ENCODE measurements around the gene CPAMD8.
"Not testable (repeated sequence)": the region's sequence is repeated elsewhere in the genome, so short reads cannot be mapped to it uniquely, and the experiment has no call there.

Gene CPAMD8

DNA sequence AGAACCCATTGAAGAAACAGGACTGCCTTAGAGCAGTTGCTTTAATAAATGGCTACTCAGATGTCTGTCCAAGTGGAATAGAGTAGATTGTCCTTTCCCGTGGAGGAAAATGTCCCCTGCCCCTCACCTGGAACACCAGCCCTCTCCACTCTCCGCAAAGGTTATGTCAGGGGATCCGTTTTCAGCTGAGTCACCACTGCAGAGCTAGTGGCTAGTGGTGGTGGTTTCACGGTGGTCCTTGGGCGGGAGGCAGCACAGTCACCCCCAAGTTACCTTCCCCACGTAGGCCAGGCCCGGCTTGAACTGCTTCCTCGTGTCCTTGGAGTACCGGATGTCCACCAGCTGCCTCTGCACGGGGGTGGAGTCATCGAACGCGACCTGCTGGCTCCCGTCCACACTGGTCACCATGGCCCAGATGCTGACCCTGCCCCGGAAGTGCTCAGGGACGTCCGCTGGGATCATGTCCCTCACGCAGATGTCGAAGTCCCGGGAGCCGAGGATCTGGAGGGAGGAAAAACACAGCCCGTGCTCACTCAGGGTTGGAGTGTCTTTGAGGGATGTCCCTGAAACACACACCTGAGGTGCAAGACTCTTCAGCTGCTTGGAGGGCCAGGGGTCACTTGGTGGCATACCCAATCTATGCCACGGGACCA lies 29.6 kb downstream of the CPAMD8 start:
- not testable (repeated sequence) for DNase-seq

DNA sequence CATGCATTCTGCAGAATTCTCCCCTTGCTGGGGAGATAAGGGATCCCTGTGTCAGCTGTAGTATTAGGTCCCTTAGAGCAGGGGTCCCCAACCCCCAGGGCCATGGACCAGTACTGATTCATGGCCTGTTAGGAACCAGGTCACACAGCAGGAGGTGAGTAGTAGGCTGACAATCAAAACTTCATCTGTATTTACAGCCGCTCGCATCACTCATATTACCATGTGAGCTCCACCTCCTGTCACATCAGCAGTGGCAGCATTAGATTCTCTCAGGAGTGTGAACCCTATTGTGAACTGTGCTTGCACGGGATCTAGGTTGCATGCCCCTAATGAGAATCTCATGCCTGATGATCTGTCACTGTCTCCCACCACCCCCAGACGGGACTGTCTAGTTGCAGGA lies 37.9 kb downstream of the CPAMD8 start:
- no peak for DNase-seq

DNA sequence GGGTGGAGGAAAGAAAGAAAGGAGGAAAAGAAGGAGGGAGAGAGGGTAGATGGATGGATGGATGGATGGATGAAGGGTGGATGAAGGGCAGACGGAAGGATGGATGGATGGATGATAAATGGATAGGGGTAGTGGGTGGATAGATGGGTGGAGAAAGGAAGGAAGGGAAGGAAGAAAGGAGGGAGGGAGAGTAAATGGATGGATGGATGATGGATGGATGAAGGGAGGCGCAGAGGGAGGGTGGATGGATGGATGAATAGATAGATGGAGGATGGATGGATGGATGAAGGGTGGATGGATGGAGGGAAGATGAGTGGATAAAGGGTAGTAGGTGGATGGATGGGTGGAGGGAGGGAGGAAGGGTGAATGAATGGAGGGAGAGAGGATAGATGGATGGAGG lies 41.2 kb downstream of the CPAMD8 start:
- DNase-seq = no peak

DNA sequence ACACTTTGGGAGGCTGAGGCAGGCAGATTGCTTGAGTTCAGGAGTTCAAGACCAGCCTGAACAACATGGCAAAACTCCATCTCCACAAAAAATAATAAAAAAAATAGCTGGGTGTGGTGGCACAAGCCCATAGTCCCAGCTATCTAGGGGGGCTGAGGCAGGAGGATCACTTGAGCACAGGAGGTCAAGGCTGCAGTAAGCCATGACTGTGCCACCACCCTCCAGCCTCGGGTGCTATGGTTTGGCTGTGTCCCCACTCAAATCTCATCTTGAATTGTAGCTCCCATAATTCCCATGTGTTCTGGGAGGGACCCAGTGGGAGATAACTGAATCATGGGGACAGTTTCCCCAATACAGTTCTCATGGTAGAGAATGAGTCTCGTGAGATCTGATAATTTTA lies 44.0 kb downstream of the CPAMD8 start:
- DNase-seq = not testable (repeated sequence)

DNA sequence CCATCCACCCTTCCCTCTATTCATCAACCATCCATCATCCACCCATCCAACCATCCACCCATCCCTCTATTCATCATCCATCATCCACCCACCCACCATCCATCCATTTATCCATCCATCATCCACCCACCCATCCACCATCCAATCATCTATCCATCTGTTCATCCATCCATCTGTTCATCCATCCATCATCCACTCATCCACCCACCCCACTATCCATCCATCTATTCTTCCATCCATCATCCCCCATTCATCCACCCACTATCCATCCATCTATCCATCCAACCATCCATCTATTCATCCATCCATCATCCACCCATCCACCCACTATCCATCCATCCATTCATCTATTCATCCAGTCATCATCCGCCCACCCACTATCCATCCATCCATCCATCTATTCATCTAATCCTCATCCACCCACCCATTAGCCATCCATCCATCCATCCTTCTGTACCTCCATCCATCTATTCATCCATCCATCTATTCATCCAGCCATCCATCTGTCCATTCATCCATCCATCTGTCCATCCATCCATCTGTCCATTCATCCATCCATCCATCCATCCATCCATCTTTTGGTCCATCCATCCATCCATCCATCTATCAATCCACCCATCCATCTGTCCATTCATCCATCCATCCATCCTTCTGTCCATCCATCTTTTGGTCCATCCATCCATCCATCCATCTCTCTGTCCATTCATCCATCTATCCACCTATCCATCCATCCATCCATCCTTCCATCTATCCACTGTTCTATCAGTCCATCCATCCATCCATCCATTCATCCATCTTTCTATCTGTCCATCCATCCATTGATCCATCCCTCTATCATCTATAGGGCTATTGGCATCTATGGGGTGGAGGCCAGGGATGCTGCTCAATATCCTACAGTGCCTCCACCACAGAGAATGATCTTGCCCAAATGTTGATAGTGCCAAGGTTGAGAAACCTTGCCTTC lies 47.5 kb downstream of the CPAMD8 start:
- no peak for DNase-seq

DNA sequence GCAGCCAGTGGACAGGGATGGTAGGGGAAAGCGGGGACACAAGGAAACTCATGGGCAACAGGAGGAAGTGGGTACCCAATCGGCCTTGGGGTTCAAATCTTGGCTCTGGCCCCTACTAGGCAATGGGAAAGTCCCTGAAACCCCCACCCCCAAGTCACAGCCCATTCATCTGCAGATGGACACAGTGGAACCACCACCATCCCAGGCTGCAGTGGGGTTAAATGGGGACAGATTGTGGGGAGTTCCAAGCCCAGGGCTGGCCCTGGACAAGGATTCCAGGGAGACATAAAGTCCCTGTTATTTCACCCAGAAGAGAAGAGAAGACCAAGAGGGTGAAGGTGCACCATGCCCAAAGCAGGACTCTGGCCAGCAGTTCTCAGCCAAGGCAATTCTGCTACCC lies 48.5 kb downstream of the CPAMD8 start:
- DNase-seq = no peak

DNA sequence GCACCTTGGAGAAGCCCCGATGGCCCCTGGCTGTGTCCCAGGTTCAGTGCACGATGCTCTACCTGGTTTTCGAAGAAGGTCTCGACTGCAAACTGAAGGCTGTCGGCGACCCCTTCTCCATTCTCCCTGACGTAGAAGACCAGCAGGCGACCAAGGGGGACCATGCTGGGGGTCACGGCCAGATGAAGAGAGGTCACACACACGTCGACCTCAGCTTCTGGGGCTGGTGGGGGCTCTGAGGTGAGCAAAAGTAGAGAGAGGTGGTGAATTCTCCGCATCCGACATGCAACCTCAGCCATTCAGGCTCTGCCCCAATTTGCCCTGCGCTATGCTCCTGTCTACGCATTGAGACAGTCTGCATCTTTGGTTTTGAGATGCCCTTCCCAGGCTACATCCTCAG lies 49.3 kb downstream of the CPAMD8 start:
- DNase-seq = no peak

DNA sequence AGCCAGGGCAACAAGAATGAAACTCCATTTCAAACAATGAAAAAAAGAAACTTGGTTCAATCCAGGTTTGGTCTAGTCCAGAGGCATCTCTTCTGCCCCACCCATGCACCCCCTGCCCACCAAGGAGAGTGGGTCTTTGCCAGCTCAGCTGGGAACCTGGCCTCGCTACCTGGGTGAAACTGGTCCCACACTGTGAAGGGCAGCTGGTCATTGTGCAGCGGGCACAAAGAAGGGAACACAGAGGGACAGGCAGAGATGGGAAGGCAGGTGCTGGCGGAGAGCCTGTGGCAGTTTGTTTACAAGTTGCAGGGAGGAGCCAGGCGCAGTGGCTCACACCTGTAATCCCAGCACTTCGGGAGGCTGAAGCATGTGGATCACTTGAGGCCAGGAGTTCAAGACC lies 50.2 kb downstream of the CPAMD8 start:
- DNase-seq = no peak

DNA sequence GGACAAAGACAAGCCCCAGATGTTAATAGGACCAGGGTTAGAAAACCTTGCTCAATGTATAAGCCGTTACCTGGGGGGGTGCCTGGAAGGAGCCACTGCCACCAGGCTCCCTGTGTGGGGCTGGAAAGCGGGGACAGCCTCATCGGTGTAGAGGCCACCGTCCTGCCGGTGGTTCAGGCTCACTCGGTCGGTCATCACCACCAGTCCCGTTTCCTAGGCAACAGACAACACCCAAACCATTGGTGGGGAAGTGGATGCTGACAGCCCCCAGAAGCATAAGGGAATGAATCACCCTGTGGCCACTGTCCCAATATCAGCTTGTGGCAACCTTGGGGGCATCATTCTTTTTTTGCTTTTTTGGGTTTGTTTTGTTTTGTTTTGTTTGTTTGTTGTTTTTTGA lies 55.8 kb downstream of the CPAMD8 start:
- DNase-seq = no peak

DNA sequence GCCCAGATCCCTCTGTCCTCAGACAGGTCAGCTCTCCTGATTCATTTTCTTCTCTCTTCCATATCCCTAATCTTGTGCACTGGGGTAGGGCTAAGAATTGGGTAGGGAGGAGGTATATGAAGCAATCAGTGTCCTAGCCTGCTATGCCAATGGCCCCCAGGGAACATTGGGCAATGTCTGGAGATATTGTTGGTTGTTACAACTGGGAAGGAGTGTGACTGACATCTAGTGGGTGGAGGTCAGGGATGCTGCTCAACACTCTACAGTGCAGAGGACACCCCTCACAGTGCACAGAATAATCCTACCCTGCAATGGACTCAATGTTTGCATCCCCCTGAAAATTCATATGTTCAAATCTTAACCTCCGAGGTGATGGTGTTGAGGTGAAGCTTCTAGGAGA lies 57.5 kb downstream of the CPAMD8 start:
- DNase-seq = no peak

DNA sequence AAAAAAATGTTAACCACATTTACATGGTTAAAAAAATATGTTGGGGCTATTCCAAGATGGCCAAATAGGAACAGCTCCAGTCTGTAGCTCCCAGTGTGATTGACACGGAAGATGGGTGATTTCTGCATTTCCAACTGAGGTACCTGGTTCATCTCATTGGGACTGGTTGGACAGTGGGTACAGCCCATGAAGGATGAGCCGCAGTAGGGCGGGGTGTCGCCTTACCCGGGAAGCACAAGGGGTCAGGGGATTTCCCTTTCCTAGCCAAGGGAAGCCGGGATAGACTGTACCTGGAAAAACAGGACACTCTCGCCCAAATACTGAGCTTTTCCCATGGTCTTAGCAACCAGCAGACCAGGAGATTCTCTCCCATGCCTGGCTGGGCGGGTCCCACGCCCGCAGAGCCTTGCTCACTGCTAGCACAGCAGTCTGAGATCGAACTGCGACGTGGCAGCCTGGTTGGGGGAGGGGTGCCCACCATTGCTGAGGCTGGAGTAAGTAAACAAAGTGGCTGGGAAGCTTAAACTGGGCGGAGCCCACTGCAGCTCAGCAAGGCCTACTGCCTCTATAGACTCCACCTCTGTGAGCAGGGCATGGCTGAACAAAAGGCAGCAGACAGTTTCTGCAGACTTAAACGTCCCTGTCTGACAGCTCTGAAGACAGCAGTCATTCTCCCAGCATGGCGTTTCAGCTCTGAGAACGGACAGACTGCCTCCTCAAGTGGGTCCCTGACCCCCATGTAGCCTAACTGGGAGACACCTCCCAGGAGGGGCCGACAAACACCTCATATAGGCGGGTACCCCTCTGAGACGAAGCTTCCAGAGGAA lies 65.4 kb downstream of the CPAMD8 start:
- not testable (repeated sequence) for DNase-seq

DNA sequence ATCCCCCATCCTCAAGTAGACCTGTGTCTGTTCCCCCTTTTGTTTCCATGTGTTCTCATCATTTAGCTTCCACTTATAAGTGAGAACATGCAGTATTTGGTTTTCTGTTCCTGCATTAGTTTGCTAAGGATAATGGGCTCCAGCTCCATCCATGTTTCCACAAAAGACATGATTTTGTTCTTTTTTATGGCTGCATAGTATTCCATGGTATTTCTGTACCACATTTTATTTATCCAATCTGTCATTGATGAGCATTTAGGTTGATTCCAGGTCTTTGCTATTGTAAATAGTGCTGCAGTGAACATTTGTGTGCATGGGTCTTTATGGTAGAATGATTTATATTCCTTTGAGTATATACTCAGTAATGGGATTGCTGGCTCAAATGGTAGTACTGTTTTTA lies 68.3 kb downstream of the CPAMD8 start:
- DNase-seq = not testable (repeated sequence)

DNA sequence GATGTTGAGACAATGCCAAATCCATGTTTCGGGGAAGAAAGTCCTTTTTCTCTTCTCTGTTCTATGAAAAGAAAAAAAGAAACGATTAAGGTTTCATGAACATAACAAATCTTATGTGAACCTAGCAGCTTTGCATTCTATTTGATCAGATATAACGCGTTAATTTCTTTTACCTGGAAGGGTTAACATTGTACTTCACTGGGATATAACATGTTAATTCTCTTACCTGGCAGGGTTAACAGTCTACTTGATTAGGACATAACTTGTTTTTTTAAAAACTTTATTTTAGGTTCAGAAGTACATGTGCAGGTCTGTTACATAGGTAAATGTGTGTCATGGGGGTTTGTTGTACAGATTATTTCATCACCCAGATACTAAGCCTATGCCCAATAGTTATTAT lies 68.8 kb downstream of the CPAMD8 start:
- no peak for DNase-seq

DNA sequence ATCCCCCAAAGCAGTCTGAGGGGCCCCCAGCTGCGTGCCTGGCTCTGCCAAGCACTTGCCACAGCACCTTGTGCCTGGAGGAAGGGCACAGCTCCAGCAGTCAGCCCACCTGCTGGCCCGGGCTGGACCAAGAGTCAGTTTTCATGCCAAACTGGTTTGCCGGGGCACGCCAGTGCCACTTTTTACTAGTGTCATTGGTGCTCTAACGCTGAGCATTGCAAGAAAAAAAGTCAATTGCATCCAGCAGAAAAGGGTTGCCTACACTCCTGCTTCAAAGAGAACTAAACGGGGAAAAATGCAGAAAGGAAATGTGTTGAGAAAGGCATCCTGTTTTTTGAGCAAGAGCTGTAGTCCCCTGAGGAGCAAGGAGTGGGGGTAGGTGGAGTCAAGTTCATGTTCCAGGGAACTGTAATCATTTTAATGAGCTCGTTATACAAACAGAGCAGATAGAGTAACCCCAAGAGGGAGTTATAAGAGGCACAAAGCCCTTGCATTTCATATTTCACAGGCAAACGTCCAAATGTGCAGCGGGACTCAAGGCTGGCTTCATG lies 69.4 kb downstream of the CPAMD8 start:
- no peak for DNase-seq

DNA sequence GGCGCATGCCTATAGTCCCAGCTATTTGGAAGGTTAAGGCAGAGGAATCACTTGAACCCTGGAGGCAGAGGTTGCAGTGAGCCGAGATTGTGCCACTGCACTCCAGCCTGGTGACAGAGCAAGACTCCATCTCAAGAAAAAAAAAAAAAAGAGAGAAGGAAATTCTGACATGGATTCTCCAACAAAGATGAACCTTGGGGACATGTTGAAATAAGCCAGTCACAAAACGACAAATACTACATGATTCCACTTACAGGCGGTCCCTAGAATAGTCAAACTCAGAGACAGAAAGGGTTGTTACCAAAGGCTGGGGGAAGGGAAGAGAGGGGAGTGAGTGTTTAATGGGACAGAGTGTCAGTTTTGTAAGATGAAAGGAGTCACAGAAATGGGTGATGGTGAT lies 71.4 kb downstream of the CPAMD8 start:
- DNase-seq = no peak

DNA sequence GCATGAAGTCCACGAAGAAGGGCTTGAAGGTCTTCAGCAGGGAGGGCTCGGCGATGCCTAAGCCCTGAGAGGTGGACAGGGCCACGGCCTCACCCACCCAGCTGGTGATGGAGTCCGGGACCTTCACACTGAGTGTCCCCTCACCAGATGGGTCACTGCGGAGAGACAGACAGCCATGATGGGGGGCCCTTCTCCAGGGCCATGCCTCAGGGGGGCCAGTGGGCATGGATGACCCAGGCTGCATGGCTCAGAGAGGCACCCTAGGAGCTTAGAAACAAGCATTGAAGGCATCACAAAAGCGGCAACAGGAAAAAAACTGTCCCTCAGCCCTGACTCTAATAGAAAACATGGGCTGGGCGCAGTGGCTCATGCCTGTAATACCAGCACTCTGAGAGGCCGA lies 74.6 kb downstream of the CPAMD8 start:
- DNase-seq = no peak

DNA sequence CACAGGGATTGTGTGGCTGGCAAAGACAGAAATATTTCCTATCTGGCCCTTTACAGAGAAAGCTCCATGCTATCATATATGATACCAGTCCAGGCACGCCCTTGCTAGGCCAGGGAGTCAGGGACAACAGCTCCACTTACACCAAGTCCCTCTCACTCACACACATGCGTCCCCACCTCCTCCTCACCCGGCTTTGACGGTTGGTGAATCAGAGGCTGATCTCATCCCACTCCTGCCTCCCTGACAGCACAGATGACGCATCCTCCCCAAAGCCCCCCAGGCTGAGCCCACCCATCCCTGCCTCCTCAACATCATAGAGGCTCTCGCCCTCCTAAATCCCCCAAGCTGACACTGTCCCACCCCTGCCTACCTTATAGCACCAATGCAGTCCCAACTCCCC lies 75.1 kb downstream of the CPAMD8 start:
- no peak for DNase-seq

DNA sequence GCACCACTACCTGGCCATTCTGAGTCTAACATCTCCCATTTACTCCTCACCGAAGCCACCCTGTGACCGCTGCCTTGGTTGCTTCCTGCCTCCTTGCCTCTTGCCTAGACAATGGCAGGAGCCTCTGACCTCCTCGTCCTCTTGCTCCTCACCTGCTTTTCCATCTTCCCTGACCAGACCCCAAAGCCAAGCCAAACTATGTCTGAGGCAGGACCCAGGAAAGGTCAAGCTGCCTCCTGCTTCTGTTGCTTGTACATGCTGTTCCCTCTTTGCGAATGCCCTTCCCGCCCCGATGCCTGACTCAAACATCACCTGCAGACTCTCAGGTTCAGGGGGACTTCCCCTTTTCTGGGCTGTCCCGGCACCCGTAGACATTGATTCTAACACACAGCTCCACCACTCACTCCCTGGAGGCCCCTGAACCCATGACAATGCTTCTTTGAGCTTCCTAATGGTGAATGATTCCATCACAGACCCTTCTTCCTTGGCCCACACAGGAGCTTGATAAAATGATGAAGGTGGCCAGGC lies 77.0 kb downstream of the CPAMD8 start:
- no peak for DNase-seq

DNA sequence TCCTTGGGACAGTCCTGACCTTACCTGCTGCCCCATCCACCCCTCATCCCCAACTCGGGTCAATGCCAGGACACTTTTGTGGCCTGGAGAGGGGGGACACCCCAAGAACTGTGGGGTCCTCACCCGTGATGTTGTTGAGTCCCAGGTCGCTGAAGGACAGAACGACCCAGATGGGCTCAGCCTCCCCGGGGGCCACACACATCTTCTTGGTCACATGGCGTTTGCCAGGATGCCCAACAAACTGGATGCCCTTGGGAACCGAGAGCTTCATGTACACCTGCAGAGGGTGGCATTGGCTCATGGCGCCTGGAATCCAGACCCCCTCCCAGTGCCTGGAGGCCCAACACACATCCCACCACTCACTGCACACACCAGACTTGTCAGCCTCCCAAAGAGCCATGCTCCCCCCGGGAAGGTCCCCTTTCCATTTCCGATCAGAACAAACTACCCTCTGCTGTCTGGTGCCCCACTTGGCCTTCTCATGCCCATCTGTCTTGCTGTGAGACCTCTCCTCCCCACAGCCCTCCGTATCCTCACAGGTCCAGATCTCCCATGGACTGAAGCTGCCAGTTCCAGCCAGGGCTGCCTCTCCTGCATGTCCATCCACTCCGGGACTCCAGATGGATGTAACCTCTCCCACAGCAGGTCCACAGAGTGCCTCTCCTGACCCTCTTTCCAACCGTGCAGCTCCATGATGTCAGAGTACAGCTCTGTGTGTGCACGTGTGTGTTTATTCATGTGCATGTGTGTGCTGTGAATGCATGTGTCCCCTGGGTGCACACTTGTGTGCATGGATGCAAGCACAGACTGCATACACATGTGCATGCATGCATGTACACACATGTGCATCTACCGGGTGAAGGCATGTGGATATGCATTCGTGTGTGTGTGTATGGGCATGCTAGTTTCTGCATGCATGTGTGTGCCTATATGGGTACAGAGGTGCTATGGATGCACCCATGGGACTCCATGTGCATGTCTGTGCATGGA lies 79.4 kb downstream of the CPAMD8 start:
- no peak for DNase-seq

DNA sequence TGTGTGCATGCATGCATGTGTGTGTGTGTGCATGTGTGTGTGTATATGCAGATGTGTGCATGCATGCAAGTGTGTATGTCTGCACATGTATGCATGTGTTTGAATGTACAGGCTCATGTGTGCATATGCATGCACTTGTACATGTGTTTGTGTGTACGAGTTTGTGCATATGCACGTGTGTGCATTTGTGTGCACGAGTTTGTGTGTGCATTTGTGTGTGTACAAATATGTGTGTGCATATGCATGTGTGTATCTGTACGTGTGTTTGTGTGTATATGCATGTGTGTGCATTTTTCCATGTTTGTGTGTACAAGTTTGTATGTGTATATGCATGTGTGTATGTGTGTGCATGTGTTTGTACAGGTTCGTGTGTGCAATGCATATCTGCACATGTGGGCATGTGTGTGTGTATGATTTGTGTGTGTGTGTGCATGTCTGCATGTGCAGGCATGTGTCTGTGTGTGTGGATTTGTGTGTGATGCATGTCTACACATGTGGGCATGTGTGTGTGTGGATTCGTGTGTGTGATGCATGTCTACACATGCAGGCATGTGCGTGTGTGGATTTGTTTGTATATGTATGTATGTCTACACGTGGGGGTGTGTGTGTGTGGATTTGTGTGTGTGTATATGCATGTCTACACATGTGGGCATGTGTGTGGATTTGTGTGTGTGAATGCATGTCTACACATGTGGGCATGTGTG lies 80.7 kb downstream of the CPAMD8 start:
- DNase-seq = no peak

DNA sequence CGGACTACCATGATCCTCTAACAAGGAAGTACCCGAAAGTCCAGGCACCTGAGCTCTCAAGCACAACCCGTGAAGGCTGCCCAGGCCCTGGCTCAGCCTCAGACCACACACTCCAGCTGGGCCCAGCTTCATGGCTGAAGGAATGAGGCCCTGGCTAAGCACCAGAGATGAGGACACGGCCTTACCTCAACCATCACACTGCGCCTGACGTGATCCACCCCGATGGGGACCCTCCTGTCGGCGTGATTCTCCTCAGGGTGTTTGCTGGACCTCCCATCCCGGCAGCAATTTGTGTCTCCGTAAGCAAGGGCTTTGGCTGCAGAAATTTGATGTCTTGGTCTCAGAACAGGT lies 81.3 kb downstream of the CPAMD8 start:
- DNase-seq = no peak

Data from stimulated activated CD4-positive, alpha-beta T cell treated with anti-CD3 and anti-CD28 coated beads, Interleukin-2, amount 100 ng/mL, for 48 hours (primary cell).